IgD-negative memory B cell (primary cell): ENCODE measurements around the gene OCIAD1. TPM values are rescaled to one million over a fixed set of nuclear protein-coding genes. Genes with fewer than 3 reads are reported as not detected.
"Not testable (repeated sequence)": the region's sequence is repeated elsewhere in the genome, so short reads cannot be mapped to it uniquely, and the experiment has no call there.

Source experiments
- H3K27ac Mint-ChIP-seq, 3 donors: one replicate each; pipeline ENCODE4 v1.8.0; 2020 to 2022; ENCODE audit warnings: mild to moderate bottlenecking in 3 of 3, mixed read lengths in 3 of 3, moderate library complexity in 1 of 3
- H3K27me3 Mint-ChIP-seq: one replicate; pipeline ENCODE4 v1.8.0; 2021; ENCODE audit warnings: mixed read lengths
- H3K36me3 Mint-ChIP-seq: one replicate; pipeline ENCODE4 v1.8.0; 2020; ENCODE audit warnings: mild to moderate bottlenecking, mixed read lengths
- H3K4me1 Mint-ChIP-seq, 3 donors: one replicate each; pipeline ENCODE4 v1.8.0; 2020 to 2022; ENCODE audit warnings: mixed read lengths in 3 of 3, mild to moderate bottlenecking in 1 of 3
- H3K4me3 Mint-ChIP-seq, 4 donors: one replicate each; pipeline ENCODE4 v1.8.0; 2020 to 2022; ENCODE audit warnings: mild to moderate bottlenecking in 4 of 4, mixed read lengths in 4 of 4, moderate library complexity in 3 of 4
- H3K9me3 Mint-ChIP-seq, 3 donors: one replicate each; pipeline ENCODE4 v1.8.0; 2020 to 2021; ENCODE audit warnings: mixed read lengths in 3 of 3, mild to moderate bottlenecking in 1 of 3
- polyA plus RNA-seq: library from polyadenylated mRNA; unstranded; fragments of 300-500 nt; fragmentation: Illumina TruSeq; gene quantifications from one replicate; pipeline ENCODE4 v1.2.3, GENCODE V29; 2021

Gene OCIAD1
- polyA plus RNA-seq, 1 donor from 2014 or later, result 162 TPM

GRCh38 chr4:48801016-48801715 is 29.7 kb upstream of the OCIAD1 start:
- H3K4me1 Mint-ChIP-seq, result peaks cover 0 to 2% (median 2%) of the 10 kb centered on the region in 3 donors
- H3K4me3 Mint-ChIP-seq, result no peak overlapping the region
- H3K27ac Mint-ChIP-seq, result no peak overlapping the region
- no peaks in the 10 kb centered on the region for H3K36me3 Mint-ChIP-seq
- H3K9me3 Mint-ChIP-seq, result no peaks in the 10 kb centered on the region
- no peaks in the 10 kb centered on the region for H3K27me3 Mint-ChIP-seq

GRCh38 chr4:48804584-48805301 is 26.1 kb upstream of the OCIAD1 start:
- Mint-ChIP-seq H3K4me3 (no peak overlapping the region), H3K36me3 (no peaks in the 10 kb centered on the region), H3K4me1 (peaks cover 0 to 4% (median 3%) of the 10 kb centered on the region in 3 donors), H3K27me3 (no peaks in the 10 kb centered on the region), H3K27ac (no peak overlapping the region), H3K9me3 (no peaks in the 10 kb centered on the region)

- Mint-ChIP-seq H3K36me3 (no peaks in the 10 kb centered on the region), H3K9me3 (no peaks in the 10 kb centered on the region), H3K27me3 (peaks cover 2% of the 10 kb centered on the region), H3K4me1 (peaks cover 23 to 31% (median 24%) of the 10 kb centered on the region in 3 donors), H3K27ac (peak overlapping the region in 1 of 3 donors; percentile 43), H3K4me3 (no peak overlapping the region)
These were observed 18.0 kb upstream of the OCIAD1 start for GRCh38 chr4:48812866-48813265.

- Mint-ChIP-seq H3K4me3 (no peak overlapping the region), H3K4me1 (peaks cover 21 to 37% (median 22%) of the 10 kb centered on the region in 3 donors), H3K36me3 (no peaks in the 10 kb centered on the region), H3K27me3 (peaks cover 2% of the 10 kb centered on the region), H3K27ac (no peak overlapping the region), H3K9me3 (no peaks in the 10 kb centered on the region)
These were observed 16.9 kb upstream of the OCIAD1 start for GRCh38 chr4:48813964-48814363.

- H3K4me3 Mint-ChIP-seq, result peak overlapping the region; percentile 16 to 86 (median 44)
- no peaks in the 10 kb centered on the region for H3K36me3 Mint-ChIP-seq
- no peak overlapping the region for H3K27ac Mint-ChIP-seq
- peaks cover 2% of the 10 kb centered on the region for H3K27me3 Mint-ChIP-seq
- H3K4me1 Mint-ChIP-seq, result peaks cover 22 to 46% (median 22%) of the 10 kb centered on the region in 3 donors
- H3K9me3 Mint-ChIP-seq, result peaks cover 0 to 2% (median 0%) of the 10 kb centered on the region in 3 donors
These were observed 15.4 kb upstream of the OCIAD1 start for GRCh38 chr4:48815483-48815882.

- H3K4me3 Mint-ChIP-seq, result peak overlapping the region in 2 of 4 donors; percentile 16 to 65
- peaks cover 23 to 44% (median 27%) of the 10 kb centered on the region in 3 donors for H3K4me1 Mint-ChIP-seq
- not testable (repeated sequence) for H3K36me3 Mint-ChIP-seq, H3K9me3 Mint-ChIP-seq, H3K27ac Mint-ChIP-seq, H3K27me3 Mint-ChIP-seq
These were observed 14.6 kb upstream of the OCIAD1 start for GRCh38 chr4:48816297-48816696.

GRCh38 chr4:48816971-48817370 is 13.9 kb upstream of the OCIAD1 start:
- H3K27me3 Mint-ChIP-seq, result peaks cover 2% of the 10 kb centered on the region
- no peak overlapping the region for H3K27ac Mint-ChIP-seq
- H3K4me3 Mint-ChIP-seq, result no peak overlapping the region
- peaks cover 23 to 43% (median 27%) of the 10 kb centered on the region in 3 donors for H3K4me1 Mint-ChIP-seq
- no peaks in the 10 kb centered on the region for H3K36me3 Mint-ChIP-seq
- peaks cover 0 to 2% (median 0%) of the 10 kb centered on the region in 3 donors for H3K9me3 Mint-ChIP-seq

GRCh38 chr4:48821431-48821830 is 9.5 kb upstream of the OCIAD1 start:
- peak overlapping the region in 3 of 4 donors; percentile 1 to 42 (median 23) for H3K4me3 Mint-ChIP-seq
- not testable (repeated sequence) for H3K9me3 Mint-ChIP-seq, H3K27me3 Mint-ChIP-seq, H3K36me3 Mint-ChIP-seq
- H3K4me1 Mint-ChIP-seq, result peaks cover 11 to 27% (median 13%) of the 10 kb centered on the region in 3 donors
- peak overlapping the region in 2 of 3 donors; percentile 9 for H3K27ac Mint-ChIP-seq

- H3K27ac Mint-ChIP-seq, result peak overlapping the region in 1 of 3 donors; percentile 40
- no peaks in the 10 kb centered on the region for H3K27me3 Mint-ChIP-seq
- peaks cover 10 to 21% (median 14%) of the 10 kb centered on the region in 3 donors for H3K4me1 Mint-ChIP-seq
- H3K9me3 Mint-ChIP-seq, result no peaks in the 10 kb centered on the region
- H3K36me3 Mint-ChIP-seq, result peaks cover 2% of the 10 kb centered on the region
- H3K4me3 Mint-ChIP-seq, result no peak overlapping the region
These were observed 3.3 kb upstream of the OCIAD1 start for GRCh38 chr4:48827622-48828021.

- Mint-ChIP-seq H3K27ac (peak overlapping the region; percentile 94 to 100 (median 99)), H3K36me3 (peaks cover 2% of the 10 kb centered on the region), H3K27me3 (no peaks in the 10 kb centered on the region), H3K4me3 (peak overlapping the region; percentile 92 to 100 (median 100)), H3K9me3 (no peaks in the 10 kb centered on the region), H3K4me1 (peaks cover 10 to 24% (median 20%) of the 10 kb centered on the region in 3 donors)
These were observed 693 bp downstream of the OCIAD1 start for GRCh38 chr4:48831532-48832030.

GRCh38 chr4:48832571-48832970 is 1.7 kb downstream of the OCIAD1 start:
- peaks cover 2% of the 10 kb centered on the region for H3K36me3 Mint-ChIP-seq
- H3K9me3 Mint-ChIP-seq, result no peaks in the 10 kb centered on the region
- peak overlapping the region in 1 of 3 donors; percentile 94 for H3K27ac Mint-ChIP-seq
- H3K4me3 Mint-ChIP-seq, result peak overlapping the region; percentile 21 to 100 (median 55)
- no peaks in the 10 kb centered on the region for H3K27me3 Mint-ChIP-seq
- H3K4me1 Mint-ChIP-seq, result peaks cover 10 to 24% (median 20%) of the 10 kb centered on the region in 3 donors

GRCh38 chr4:48836658-48837057 is 5.8 kb downstream of the OCIAD1 start:
- H3K4me1 Mint-ChIP-seq, result peaks cover 3 to 13% (median 9%) of the 10 kb centered on the region in 3 donors
- H3K27ac Mint-ChIP-seq, result no peak overlapping the region
- H3K4me3 Mint-ChIP-seq, result no peak overlapping the region
- no peaks in the 10 kb centered on the region for H3K9me3 Mint-ChIP-seq
- H3K27me3 Mint-ChIP-seq, result no peaks in the 10 kb centered on the region
- H3K36me3 Mint-ChIP-seq, result peaks cover 5% of the 10 kb centered on the region

GRCh38 chr4:48841045-48841827 is 10.3 kb downstream of the OCIAD1 start:
- H3K27me3 Mint-ChIP-seq, result no peaks in the 10 kb centered on the region
- H3K27ac Mint-ChIP-seq, result no peak overlapping the region
- no peaks in the 10 kb centered on the region for H3K9me3 Mint-ChIP-seq
- H3K4me1 Mint-ChIP-seq, result peaks cover 0 to 10% (median 7%) of the 10 kb centered on the region in 3 donors
- H3K36me3 Mint-ChIP-seq, result peaks cover 11% of the 10 kb centered on the region
- H3K4me3 Mint-ChIP-seq, result no peak overlapping the region

GRCh38 chr4:48844843-48845242 is 14.0 kb downstream of the OCIAD1 start:
- peaks cover 17% of the 10 kb centered on the region for H3K36me3 Mint-ChIP-seq
- no peaks in the 10 kb centered on the region for H3K27me3 Mint-ChIP-seq
- peaks cover 0 to 5% (median 0%) of the 10 kb centered on the region in 3 donors for H3K9me3 Mint-ChIP-seq
- H3K27ac Mint-ChIP-seq, result no peak overlapping the region
- H3K4me3 Mint-ChIP-seq, result no peak overlapping the region
- H3K4me1 Mint-ChIP-seq, result peaks cover 0 to 10% (median 2%) of the 10 kb centered on the region in 3 donors

GRCh38 chr4:48848799-48849198 is 17.9 kb downstream of the OCIAD1 start:
- not testable (repeated sequence) for H3K27ac Mint-ChIP-seq, H3K27me3 Mint-ChIP-seq

More at GRCh38 chr4:48848799-48849198, 17.9 kb downstream of the OCIAD1 start:
- not testable (repeated sequence) for H3K9me3 Mint-ChIP-seq, H3K4me3 Mint-ChIP-seq
- Mint-ChIP-seq H3K4me1 (peaks cover 0 to 10% (median 2%) of the 10 kb centered on the region in 3 donors), H3K36me3 (peaks cover 22% of the 10 kb centered on the region)
